ENCODE measurements around the gene MAGED1.
"Not testable (repeated sequence)": the region's sequence is repeated elsewhere in the genome, so short reads cannot be mapped to it uniquely, and the experiment has no call there.

The MAGED1 gene

GRCh38 chrX:51899741-51900140, 6.3 kb downstream of the MAGED1 start:
- DNase-seq: no peak

GRCh38 chrX:51902510-51903050, 9.2 kb downstream of the MAGED1 start:
- no peak for DNase-seq

- not testable (repeated sequence) for DNase-seq
These were observed 11.7 kb downstream of the MAGED1 start for GRCh38 chrX:51905152-51905551.

GRCh38 chrX:51905711-51906110, 12.3 kb downstream of the MAGED1 start:
- no peak for DNase-seq

GRCh38 chrX:51917604-51918003, 24.2 kb downstream of the MAGED1 start:
- DNase-seq: no peak

GRCh38 chrX:51922561-51922960, 29.1 kb downstream of the MAGED1 start:
- no peak for DNase-seq

- DNase-seq: no peak
These were observed 38.2 kb downstream of the MAGED1 start for GRCh38 chrX:51931566-51932150.

All from activated T-cell treated with anti-CD3 and anti-CD28 coated beads, Interleukin-2, amount 50 U/mL, for 48 hours (primary cell).